MG63 (cell line): ENCODE measurements around the gene ACSL6. TPM values are rescaled to one million over a fixed set of nuclear protein-coding genes. Genes with fewer than 3 reads are reported as not detected.

Experiments used
- DNase-seq: peaks from one replicate; pipeline ENCODE4 v3.0.0-alpha.2; 2020
- H3K27me3 ChIP-seq: fragments of 250-450 bp; sonication (Bioruptor Pico); 2 replicates; pipeline ENCODE4 v1.5.1; 2020; ENCODE audit warnings: mild to moderate bottlenecking, moderate library complexity
- H3K36me3 ChIP-seq: fragments of 250-450 bp; sonication (Bioruptor Pico); 2 replicates; pipeline ENCODE4 v1.5.1; 2020; ENCODE audit warnings: mild to moderate bottlenecking, moderate library complexity
- H3K4me3 ChIP-seq: fragments of 250-450 bp; sonication (Bioruptor Pico); 2 replicates; pipeline ENCODE4 v1.5.1; 2020; ENCODE audit warnings: mild to moderate bottlenecking, moderate library complexity
- H3K9me3 ChIP-seq: fragments of 250-450 bp; sonication (Bioruptor Pico); 2 replicates; pipeline ENCODE4 v1.5.1; 2020; ENCODE audit warnings: mild to moderate bottlenecking, moderate library complexity
- total RNA-seq: library from RNA; depleted of rRNA; stranded (reverse); fragments of >200 nt; shearing (Covaris generic); gene quantifications from 2 replicates; pipeline ENCODE4 v1.2.3, GENCODE V29; 2014; ENCODE audit warnings: low replicate concordance

ACSL6 gene
- total RNA-seq, 1 experiment from 2014 or later = 1.1 TPM

DNA sequence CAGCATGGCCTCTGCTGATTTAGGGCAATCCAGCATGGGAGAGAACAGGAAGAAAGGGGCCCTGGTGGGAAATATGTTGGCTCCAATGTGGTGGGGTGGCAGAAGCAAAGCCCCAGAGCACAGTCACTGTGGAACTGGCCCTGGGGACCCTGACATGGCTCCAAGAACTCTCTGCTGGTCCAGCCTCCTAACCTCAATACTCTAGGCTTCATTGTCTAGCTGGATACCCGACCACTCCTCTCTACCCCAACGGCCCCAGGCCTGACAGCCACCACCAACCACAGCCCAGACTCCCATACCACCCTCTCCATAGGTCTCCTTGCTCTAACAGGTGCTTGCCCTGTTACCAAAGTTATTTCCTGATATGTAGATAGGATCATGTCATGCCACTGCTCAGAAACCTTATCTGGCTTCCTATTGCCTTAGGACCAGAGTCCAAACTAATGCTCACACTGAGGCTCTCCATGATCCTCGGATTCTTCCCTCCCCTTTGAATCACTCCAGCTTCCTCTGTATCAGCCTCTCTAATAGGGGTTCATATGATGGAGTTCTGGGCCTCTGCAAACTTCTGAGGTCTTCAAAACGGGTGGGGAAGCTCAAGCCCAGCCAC is 12.9 kb downstream of the ACSL6 start:
- H3K36me3 ChIP-seq = no peaks in the 10 kb centered on the region
- H3K4me3 ChIP-seq = no peak overlapping the region
- DNase-seq = no peak
- H3K9me3 ChIP-seq = no peaks in the 10 kb centered on the region
- H3K27me3 ChIP-seq = no peaks in the 10 kb centered on the region

DNA sequence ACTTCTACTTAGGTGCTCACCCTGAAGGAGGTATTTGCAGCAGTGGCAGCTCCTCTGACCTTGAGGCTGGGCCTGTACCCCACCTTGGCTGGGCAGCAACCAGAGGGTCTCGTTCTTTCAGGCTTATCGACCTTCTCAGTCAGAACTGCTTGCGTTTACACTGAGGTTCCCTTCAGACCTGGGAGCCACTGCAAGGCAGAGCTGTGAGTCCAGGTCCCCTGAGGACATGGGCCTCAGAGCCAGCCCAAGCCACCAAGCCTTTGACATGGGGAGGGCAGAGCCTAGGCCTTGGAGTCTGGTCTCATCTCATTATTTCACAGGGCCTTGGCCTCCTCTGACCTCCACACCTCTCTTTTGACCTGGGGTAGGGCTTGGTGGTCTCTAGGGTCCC is 13.7 kb downstream of the ACSL6 start:
- DNase-seq = no peak
- no peaks in the 10 kb centered on the region for H3K36me3 ChIP-seq
- H3K9me3 ChIP-seq = no peaks in the 10 kb centered on the region
- H3K4me3 ChIP-seq = no peak overlapping the region
- H3K27me3 ChIP-seq = no peaks in the 10 kb centered on the region

DNA sequence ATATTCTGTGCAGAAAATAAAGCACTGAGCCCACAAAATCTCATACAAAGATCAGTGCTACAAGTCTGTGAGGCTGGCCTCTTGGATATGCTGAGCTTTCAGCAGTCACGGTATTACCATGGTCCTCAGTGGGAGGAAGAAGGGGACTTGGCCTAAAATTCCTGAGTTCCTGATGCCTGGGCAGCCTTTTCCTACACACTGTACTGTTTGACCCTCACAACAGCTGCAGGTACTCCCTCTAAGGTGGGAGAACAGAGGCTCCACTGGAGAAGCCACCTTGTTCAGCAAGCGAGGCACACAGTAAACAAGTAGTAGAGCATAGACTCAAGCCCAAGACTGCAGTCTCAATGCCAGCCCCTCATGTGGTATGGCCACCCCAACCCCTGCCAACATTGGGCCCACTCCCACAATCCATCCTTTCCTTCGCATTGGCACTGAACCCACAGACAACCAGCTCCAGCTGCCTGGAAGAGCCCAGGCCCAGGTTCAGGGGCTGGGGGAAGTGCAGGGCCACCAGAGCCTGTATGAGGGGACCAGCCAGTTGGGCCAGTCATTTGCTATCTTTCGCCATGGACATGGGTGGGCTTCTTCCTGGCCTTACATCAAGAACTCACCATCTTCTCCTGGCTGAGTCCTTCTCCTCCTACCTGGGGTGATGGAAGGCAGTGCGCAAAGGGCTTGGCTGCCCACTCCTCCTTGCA is 14.3 kb downstream of the ACSL6 start:
- Histone ChIP-seq H3K27me3 (no peaks in the 10 kb centered on the region), H3K36me3 (no peaks in the 10 kb centered on the region), H3K4me3 (no peak overlapping the region), H3K9me3 (no peaks in the 10 kb centered on the region)
- DNase-seq = no peak

DNA sequence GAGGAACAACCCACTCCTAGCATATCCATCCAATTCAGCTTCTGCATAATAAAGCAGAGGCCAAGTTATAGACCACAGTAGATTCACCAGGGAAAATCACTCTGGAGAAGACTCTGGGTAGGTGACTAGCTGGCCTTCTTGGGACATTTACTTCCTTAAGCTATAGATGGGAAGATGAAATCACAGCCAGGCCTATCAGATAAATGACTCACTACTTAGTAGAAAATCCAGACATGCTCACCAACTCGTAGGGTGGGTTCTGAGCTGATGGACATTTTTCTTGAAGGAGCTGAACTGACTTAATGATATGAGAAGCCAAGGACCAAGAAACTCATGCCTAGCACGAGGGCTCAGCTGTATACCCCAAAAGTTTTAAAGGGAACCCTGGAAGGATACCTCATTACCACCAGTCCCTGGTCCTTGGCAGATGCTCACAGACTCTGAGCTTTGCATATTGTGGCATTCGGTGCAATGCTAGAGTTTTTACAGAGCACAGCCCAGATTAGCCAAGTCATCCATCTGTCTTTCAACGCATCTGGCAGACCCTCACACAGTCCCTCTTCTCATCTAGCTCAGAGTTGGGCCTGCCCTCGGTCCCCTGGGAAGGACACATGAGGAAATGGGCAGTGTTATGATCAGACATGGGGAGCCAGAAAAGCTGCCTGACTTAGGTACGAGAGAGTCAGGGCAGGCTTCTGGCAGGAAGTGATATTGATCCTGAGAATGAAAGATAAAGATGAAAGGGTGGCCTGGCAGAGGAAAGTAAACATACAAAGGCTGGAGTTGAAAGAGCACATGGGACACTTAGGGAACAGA is 15.0 kb downstream of the ACSL6 start:
- Histone ChIP-seq H3K27me3 (no peaks in the 10 kb centered on the region), H3K4me3 (no peak overlapping the region), H3K9me3 (no peaks in the 10 kb centered on the region), H3K36me3 (no peaks in the 10 kb centered on the region)
- DNase-seq = no peak

DNA sequence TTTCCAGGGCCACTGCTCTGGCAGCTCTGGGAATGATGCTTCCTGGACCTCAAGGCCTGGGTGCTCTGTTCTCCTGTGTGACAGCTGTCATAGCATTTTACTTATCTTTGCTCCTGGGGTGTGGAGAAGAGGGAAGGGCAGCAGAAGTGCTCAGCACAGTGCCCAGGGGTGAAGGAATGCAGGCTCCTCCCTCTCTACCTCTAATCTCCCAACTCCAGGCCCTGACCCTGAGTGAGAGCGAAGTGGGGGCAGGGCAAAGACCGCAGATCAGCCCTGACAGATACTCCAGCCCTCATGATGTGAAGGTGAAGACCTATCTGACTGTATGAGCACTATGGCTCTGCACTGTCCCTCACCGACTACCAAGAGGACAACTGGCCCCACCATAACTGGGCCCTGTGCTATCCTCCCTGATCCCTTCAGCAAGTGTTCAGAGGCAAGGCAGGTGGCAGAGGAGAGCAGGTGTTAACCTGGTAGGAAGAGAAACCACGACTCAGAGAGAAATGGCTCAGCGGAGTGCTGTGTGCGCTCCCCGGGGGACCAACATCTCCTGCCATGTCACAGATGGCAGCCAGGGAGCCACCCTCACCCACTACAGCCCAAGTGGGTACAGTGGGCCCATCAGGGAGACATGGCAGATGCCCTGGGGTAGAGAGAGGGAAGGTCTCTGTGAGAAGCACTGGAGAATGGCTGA is 16.8 kb downstream of the ACSL6 start:
- Histone ChIP-seq H3K27me3 (no peaks in the 10 kb centered on the region), H3K9me3 (no peaks in the 10 kb centered on the region), H3K36me3 (no peaks in the 10 kb centered on the region), H3K4me3 (no peak overlapping the region)
- no peak for DNase-seq

DNA sequence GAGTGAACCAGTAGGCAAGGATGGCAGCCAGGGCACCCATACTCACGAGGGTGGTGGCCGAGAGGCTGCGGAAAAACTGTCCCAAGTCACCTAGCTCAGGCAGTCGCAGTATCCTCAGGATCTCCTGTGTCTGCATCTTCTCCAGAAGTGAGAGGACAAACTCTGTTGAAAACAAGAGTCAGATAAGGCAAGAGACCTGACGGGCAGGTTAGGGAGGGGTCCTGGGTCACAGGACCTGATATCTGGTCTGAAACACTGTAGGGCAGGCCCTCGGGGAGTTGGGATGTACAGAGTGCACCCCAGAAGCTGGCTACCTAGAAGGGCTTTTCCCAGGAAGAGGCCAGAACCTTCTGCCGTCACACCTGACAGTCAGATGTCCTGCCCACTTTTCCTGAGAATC is 17.4 kb downstream of the ACSL6 start:
- Histone ChIP-seq H3K27me3 (no peaks in the 10 kb centered on the region), H3K9me3 (no peaks in the 10 kb centered on the region), H3K4me3 (no peak overlapping the region), H3K36me3 (no peaks in the 10 kb centered on the region)
- no peak for DNase-seq

DNA sequence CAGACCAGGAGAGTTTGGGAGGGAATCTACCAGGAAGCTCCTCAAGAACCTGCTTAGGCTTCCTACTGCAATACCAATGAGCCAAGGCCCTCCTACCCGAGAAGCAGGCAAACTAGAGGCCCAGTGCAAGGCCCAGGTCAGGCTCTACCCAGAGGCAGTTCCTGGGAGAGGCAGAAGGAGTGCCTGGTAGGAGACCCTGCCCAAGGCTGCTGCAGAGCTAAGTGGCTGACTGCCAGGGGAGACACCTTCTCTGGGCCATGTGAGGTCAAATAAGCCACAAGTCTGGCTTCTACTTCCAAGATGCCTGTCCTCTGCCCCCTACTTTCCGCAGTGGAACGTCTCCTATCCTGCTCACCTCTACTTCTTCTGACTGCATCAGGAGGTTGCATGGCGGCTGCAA is 17.8 kb downstream of the ACSL6 start:
- no peak for DNase-seq
- H3K4me3 ChIP-seq = no peak overlapping the region

DNA sequence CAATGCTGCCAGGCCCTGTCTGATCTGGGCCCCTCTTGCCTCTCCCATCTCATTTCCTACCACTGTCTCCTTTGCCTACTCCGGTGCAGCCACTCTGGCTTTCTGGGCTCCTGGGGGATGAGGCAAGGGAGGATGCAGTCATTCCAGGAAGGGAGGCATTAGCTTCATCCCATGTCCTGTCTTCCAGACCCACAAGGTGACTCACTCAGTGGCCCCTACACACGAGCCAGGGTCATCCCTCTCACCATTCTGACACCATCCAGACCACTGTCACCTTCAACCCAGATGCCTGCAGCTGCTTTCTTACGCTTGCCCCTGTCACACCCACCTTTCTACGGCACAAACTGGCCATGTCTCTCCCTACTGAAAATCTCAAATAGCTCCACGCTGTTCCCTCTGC is 19.1 kb downstream of the ACSL6 start:
- no peak overlapping the region for H3K4me3 ChIP-seq
- H3K36me3 ChIP-seq = no peaks in the 10 kb centered on the region
- no peak for DNase-seq
- H3K9me3 ChIP-seq = no peaks in the 10 kb centered on the region
- no peaks in the 10 kb centered on the region for H3K27me3 ChIP-seq

More for the DNA sequence above, 17.8 kb downstream of the ACSL6 start:
- Histone ChIP-seq H3K27me3 (no peaks in the 10 kb centered on the region), H3K36me3 (no peaks in the 10 kb centered on the region), H3K9me3 (no peaks in the 10 kb centered on the region)

DNA sequence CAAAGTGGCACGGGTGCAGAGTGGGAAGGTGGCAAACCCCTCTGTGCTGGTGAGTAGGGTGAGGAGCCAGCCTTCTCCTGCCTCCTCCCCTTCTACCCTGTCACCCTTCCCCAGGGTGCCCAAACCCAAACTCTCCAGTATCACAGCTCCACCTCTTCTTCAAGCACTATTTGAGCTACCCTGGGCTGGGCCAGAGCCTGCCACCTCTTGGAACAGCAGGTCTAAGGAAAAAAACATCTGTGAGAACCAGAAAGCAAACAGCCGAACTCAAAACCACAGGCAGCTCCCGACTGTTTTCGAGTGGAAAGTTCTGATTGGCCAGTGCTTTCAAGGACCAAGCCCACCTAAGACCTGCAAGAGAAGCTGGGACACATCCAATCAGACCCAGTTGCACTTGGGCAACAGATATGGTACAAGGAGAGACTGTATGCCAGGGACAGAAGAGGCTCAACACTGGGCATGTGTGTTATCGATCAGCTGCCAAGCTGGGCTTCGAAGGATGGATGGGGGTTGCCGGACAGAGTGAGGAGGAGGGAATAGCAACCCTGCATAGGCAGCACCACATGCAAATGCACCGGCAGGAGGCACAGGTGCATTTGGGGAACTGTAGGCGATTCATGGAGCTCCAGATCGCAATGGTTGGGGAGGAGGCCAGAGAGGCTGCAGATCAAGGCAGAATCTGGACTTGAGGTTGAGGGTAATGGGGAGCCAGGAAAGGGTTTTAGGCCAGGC is 19.7 kb downstream of the ACSL6 start:
- H3K27me3 ChIP-seq = no peaks in the 10 kb centered on the region
- no peak for DNase-seq
- no peaks in the 10 kb centered on the region for H3K9me3 ChIP-seq
- H3K4me3 ChIP-seq = no peak overlapping the region
- no peaks in the 10 kb centered on the region for H3K36me3 ChIP-seq

DNA sequence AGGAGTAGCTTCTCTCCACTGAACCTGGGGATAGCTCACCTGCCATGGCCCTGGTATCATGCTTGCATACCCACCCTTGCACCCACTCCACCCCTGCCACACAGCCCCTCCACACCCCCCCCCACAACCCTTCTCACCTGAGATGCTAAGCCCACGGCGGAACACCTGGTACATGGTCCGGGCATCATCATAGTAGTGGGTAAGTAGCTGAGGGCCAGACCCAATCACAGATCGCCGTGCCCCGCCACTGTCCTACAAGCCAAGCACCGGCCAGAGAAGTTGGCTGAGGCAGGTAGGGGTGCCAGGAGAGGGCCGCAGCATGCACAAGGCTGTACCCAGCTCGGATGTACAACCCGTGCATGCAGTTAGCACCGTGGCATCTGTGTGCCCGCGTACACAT is 20.7 kb downstream of the ACSL6 start:
- Histone ChIP-seq H3K4me3 (no peak overlapping the region), H3K36me3 (no peaks in the 10 kb centered on the region), H3K9me3 (no peaks in the 10 kb centered on the region), H3K27me3 (no peaks in the 10 kb centered on the region)
- no peak for DNase-seq

DNA sequence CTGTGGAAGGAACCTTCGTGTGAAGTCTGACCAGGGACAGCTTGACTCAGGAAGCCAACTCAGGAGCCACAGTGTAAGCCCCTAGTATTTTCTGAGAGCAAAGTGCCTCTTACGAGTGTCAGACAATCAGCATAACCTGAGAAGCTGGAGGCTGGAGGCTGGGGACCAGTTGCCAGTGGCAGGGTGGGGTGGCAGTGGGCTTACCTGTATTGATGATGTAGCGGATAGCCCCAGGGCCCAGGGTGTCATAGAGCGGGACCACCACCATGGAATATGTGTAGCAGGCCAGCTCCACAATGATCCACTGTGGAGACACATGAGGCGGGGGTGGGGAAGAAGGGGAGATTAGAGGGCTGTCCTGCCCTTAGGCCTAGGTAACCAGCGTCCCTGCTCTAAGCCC is 22.9 kb downstream of the ACSL6 start:
- Histone ChIP-seq H3K9me3 (no peaks in the 10 kb centered on the region), H3K4me3 (no peak overlapping the region), H3K27me3 (no peaks in the 10 kb centered on the region), H3K36me3 (no peaks in the 10 kb centered on the region)
- no peak for DNase-seq

DNA sequence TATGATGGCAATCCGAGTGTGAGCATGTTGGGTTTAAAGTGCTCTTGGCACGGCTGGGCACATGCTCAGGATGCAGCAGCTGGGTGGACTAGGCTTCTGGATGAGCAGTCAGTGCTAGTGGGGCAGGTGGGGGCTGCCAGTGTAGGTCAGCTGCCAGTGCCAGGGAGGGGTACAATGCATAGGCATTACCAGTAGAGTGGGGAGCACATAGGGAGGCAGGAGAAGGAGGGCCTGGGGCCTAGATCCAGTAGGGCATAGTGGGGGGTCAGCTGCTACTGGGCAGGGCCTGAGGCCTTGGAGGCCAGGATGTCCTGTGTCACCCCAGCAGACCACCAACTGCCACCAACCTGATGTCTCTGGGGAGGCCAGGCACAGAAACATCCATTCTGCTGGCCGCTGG is 24.2 kb downstream of the ACSL6 start:
- H3K4me3 ChIP-seq = no peak overlapping the region
- H3K36me3 ChIP-seq = no peaks in the 10 kb centered on the region
- no peak for DNase-seq
- H3K27me3 ChIP-seq = no peaks in the 10 kb centered on the region
- no peaks in the 10 kb centered on the region for H3K9me3 ChIP-seq

DNA sequence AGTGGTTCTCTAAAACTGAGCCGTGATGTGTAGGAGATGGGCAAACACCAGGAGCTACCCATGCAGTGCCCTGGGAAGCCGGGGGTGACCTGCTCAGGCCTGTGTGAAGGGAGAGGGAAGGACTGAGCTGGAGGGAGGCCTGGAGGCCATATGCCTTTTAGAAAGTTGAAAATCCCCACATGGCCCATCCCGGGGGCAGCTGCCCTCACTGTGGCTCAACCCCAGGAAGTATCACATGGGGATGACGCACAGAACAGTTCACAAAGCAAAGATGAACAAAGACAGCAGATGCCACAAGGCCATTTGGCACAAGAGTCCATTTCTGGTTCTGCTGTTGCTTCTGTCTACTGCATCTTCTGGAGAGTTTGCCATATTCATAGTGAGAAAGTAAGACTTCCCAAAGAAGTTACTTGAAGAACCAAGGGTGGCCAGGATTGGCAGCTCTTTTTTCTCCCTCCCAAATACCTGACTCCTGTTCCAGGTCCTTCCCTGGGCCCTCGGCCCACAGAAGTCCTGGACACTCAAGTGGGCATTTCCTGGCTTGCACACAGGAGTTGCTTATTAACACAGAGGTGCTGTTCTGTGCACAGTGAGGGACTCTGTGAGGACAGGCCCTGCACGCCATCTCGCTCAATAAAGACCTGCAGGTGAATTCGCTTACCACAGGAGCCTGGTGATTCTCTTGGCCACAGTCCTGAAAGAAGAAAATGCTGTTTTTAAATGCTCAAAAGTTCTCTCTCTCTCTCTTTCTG is 25.1 kb downstream of the ACSL6 start:
- Histone ChIP-seq H3K4me3 (no peak overlapping the region), H3K27me3 (no peaks in the 10 kb centered on the region), H3K9me3 (no peaks in the 10 kb centered on the region), H3K36me3 (no peaks in the 10 kb centered on the region)
- DNase-seq = no peak

DNA sequence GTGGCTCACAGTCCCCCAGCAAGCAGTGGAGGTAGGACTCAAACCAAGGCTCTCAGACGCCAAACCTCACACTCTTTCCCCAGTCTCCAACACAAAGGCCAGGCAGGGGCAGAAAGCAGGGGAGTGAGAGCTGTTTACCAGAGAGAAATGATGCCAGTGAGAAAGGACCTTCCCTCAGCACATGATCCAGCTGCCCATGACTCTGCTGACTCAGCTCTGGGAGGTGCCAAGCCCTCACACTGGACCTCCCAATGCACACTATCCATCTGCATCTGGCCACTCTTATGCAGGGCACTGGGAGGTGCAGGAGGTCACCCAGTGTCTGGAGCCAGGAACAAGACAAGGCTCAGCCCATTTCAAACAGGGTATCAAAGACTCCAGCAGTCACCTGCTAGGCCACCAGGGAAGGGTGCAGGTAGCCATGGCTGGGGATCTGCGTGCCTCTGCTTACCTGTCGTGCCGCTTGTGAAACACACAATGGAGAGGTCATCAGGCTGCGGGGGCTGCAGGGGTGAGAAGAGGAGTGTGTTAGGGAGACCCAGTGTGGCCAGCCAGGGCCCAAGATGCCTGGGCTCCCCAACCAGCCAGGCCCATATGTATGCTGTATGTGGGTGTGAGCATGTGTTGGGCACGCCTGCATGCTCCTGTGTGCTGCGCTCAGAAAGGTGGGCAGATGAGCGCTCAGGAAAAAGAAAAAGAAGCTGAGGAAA is 26.3 kb downstream of the ACSL6 start:
- Histone ChIP-seq H3K36me3 (no peaks in the 10 kb centered on the region), H3K9me3 (no peaks in the 10 kb centered on the region), H3K27me3 (no peaks in the 10 kb centered on the region), H3K4me3 (no peak overlapping the region)
- DNase-seq = no peak

DNA sequence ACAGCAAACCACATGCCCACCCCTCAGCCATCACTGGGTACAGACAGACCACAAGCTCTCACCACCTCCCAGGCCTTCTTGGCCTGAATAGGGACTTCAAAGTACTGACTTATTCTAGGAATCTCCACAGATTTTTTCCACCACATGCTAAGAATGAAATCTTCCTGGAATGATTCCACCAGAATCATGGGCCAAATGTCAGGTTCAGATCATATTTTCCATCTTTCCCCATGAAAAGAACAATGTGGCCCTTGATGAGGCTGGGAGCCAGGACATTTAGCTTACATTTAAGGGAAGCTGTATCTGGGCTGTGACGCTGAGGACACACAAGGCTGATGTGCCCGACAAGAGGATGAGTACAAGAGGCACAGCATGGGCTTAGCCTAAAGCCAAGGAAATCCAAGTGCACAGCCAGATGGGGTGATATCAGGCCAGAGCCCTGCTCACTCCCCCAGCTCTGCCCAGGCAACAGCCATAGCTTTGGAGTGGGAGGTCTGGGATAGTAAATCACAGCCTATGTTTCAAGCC is 28.1 kb downstream of the ACSL6 start:
- H3K4me3 ChIP-seq = no peak overlapping the region
- H3K27me3 ChIP-seq = no peaks in the 10 kb centered on the region
- no peaks in the 10 kb centered on the region for H3K36me3 ChIP-seq
- H3K9me3 ChIP-seq = no peaks in the 10 kb centered on the region
- no peak for DNase-seq
